ENCODE data around the gene GLUL.

- no peak for TF ChIP-seq PBX3 (CRISPR knock-in tag; IDR thresholded peaks at IDR 0.05)
- no peak for TF ChIP-seq REST (tag by site-specific recombination; IDR thresholded peaks at IDR 0.05)
- no peak for TF ChIP-seq CTCF (tag by site-specific recombination; IDR thresholded peaks at IDR 0.05)
- TF ChIP-seq ZBTB7A (tag by site-specific recombination; IDR thresholded peaks at IDR 0.05; ENCODE audit: low read depth), result no peak
- TF ChIP-seq ZNF639 (tag by site-specific recombination; IDR thresholded peaks at IDR 0.05), result no peak
- no peak for TF ChIP-seq ZNF558 (tag by site-specific recombination; IDR thresholded peaks at IDR 0.05)
- no peak for TF ChIP-seq ZNF518A (tag by site-specific recombination; conservative IDR thresholded peaks at IDR 0.05; ENCODE audit: low read depth)
- TF ChIP-seq ZNF473 (tag by site-specific recombination; IDR thresholded peaks at IDR 0.05), result no peak
Observed at GRCh38 chr1:182407724-182408123, 16.1 kb upstream of the GLUL start.

All from HEK293 (cell line).